IPS-NIHi7 (cell line): ENCODE measurements around the gene UQCRFS1.
"Not testable (repeated sequence)": the region's sequence is repeated elsewhere in the genome, so short reads cannot be mapped to it uniquely, and the experiment has no call there.

Source experiments
- DNase-seq: peaks from one replicate; pipeline ENCODE4 v3.0.0; 2012; ENCODE audit warnings: mixed read lengths; ENCODE audit errors: extremely low spot score

The UQCRFS1 gene

GRCh38 chr19:29212648-29213573, at the start of gene UQCRFS1:
UQCRFS1 (minus strand) TSS chr19:29213151; CDS start chr19:29213118, 33 bp downstream.
- peak; percentile 96 for DNase-seq

- no peak for DNase-seq
Observed at GRCh38 chr19:29262085-29262484, 49.1 kb upstream of the UQCRFS1 start.

GRCh38 chr19:29260477-29261317, 47.7 kb upstream of the UQCRFS1 start:
- DNase-seq = peak; percentile 70

GRCh38 chr19:29259867-29260281, 46.9 kb upstream of the UQCRFS1 start:
- no peak for DNase-seq

GRCh38 chr19:29259153-29259552, 46.2 kb upstream of the UQCRFS1 start:
- peak; percentile 19 for DNase-seq

GRCh38 chr19:29256516-29256915, 43.6 kb upstream of the UQCRFS1 start:
- DNase-seq = no peak

GRCh38 chr19:29255912-29256311, 43.0 kb upstream of the UQCRFS1 start:
- no peak for DNase-seq

GRCh38 chr19:29255006-29255405, 42.1 kb upstream of the UQCRFS1 start:
- no peak for DNase-seq

- not testable (repeated sequence) for DNase-seq
Observed at GRCh38 chr19:29249798-29250197, 36.8 kb upstream of the UQCRFS1 start.

- no peak for DNase-seq
Observed at GRCh38 chr19:29248332-29248844, 35.4 kb upstream of the UQCRFS1 start.

- DNase-seq = no peak
Observed at GRCh38 chr19:29247872-29248271, 34.9 kb upstream of the UQCRFS1 start.

GRCh38 chr19:29247471-29247870, 34.5 kb upstream of the UQCRFS1 start:
- no peak for DNase-seq

GRCh38 chr19:29247051-29247450, 34.1 kb upstream of the UQCRFS1 start:
- no peak for DNase-seq

GRCh38 chr19:29245215-29245614, 32.3 kb upstream of the UQCRFS1 start:
- DNase-seq = no peak

- DNase-seq = no peak
Observed at GRCh38 chr19:29241324-29241723, 28.4 kb upstream of the UQCRFS1 start.

- no peak for DNase-seq
Observed at GRCh38 chr19:29239213-29239776, 26.3 kb upstream of the UQCRFS1 start.

GRCh38 chr19:29233591-29233990, 20.6 kb upstream of the UQCRFS1 start:
- no peak for DNase-seq

- DNase-seq = no peak
Observed at GRCh38 chr19:29232315-29232852, 19.4 kb upstream of the UQCRFS1 start.

- not testable (repeated sequence) for DNase-seq
Observed at GRCh38 chr19:29231306-29231705, 18.4 kb upstream of the UQCRFS1 start.

GRCh38 chr19:29217616-29218015, 4.7 kb upstream of the UQCRFS1 start:
- DNase-seq = no peak

- no peak for DNase-seq
Observed at GRCh38 chr19:29216021-29216420, 3.1 kb upstream of the UQCRFS1 start.
